HG02610 (cell line): ENCODE measurements around the gene KLHL22.
"Not testable (repeated sequence)": the region's sequence is repeated elsewhere in the genome, so short reads cannot be mapped to it uniquely, and the experiment has no call there.

Experiments used
- ATAC-seq: cut with Tn5 transposase; IDR thresholded peaks from one replicate; pipeline ENCODE4 v1.9.1; 2021; ENCODE audit warnings: mild to moderate bottlenecking, moderate library complexity; ENCODE audit not compliant: unreplicated experiment

KLHL22 gene

DNA sequence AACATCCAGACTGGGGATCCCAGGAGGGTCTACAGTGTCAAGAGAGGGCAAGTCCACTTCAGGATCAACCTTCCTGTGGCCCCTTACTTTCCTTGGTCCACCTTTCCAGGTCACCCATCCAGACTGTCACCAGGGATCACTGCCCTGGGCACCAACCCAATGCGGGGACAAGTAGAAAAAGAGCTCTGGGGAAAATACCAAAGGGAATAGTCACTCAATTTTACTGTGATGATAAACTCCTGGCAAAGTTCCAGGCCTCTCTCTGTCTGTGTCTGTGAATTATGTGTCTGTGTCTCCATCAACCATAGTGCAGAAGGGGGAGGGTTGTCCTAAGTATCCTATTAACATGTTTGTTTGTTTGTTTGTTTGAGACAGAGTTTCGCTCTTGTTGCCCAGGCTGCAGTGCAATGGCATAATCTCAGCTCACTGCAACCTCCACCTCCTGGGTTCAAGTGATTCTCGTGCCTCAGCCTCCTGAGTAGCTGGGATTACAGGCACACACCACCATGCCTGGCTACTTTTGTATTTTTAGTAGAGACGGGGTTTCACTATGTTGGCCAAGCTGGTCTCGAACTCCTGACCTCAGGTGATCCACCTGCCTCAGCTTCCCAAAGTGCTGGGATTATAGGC lies 8.8 kb upstream of the KLHL22 start:
- ATAC-seq, result not testable (repeated sequence)

DNA sequence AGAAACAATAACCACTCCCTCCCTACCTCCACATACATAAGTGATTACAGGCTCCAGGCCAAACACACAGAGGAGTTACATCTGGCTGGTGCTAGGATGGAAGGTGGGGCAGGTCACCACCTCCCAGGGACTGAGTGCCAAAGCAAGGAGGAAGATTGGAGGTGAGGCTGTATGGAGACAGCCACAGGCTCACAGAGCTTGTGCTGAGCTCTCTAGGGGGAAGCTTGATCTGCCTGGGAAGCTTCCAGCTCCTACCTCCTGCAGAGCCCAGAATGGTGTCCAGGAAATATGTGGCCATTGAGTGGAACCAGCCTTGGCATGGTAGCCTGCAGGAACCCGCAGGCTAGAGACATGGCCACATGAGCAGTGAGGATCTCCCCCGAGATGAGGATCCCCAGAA lies 8.2 kb upstream of the KLHL22 start:
- no peak for ATAC-seq

GRCh38 chr22:20499769-20500168 lies 4.2 kb upstream of the KLHL22 start:
- ATAC-seq, result no peak

- ATAC-seq, result no peak
Measured at GRCh38 chr22:20498913-20499312, 3.3 kb upstream of the KLHL22 start.

DNA sequence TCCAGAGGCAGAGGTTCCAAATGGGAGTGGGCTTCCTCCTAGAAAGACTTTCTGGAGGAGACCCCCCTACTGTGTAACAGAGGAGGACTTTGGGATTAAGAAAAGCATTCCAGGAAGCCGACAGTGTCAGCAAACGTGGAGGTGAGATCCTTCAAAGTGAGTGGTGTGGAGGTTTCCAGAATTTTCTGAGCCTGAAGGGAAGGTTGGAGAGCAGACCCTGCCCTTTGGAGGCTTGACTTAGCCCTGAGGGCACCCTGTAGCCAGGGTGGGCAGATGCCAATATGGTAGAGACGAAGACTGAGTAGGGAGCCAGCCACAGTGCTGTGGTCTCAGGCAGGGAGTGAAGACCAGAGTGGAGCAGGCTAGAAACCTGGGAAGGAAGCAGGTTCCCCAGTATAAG lies 1.8 kb upstream of the KLHL22 start:
- ATAC-seq, result no peak

DNA sequence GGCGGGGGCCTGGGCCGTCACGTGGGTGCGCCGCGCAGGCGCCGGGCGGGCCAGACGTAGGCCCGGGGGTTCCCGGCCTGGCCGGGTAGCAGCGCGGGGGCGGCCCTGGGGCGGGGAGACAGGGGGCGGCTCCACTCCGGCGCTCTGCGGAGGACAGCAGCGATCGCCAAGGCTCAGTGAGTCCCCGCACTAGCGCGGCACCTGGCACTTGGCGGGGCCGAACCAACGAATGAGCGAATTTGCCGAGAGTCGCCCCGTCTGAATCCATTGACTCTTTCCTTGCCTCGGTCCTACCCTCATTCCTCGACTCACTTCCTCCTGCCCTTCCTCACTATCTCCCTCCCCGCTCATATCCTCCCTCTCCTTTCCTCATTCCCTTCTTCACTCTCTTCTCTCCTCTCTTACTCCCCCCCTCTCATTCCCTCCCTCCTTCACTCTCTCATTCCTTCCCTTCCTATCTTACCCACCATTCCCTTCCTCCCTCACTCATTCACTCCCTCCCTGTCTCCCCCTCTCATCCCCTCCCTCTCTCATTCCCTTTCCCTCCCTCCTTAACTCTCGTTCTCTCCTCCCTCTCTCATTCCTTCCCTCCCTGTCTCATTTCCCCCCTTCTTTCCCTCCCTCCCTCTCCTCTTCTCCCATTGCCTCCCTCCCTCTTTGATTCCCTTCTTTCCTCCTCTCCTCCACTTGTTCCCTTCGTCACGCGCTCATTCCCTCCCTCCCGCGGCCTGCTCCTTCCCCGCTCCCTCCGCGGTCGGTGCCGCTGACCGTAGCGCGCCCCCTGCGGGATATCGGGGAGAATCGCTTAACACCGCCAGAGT lies 476 bp upstream of the KLHL22 start:
- ATAC-seq, result peak; percentile 74

DNA sequence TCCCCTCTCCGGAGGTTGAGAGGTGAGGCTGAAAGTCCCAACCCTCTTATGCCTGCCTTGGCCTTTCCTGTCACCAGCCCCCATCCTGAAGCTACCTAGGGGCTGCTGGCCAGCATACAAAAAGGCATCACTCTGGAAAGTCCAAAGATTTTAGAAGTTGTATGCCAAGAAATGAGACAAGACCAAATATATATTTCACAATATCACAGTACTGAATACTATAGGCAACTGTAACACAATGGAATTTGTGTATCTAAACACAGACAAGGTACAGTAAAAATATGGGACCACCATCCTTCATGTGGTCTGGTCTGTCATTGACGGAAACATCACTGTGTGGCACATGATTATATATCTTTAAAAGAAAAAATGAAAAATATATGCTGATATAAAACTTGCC lies 4.2 kb downstream of the KLHL22 start:
- no peak for ATAC-seq

GRCh38 chr22:20490941-20491307 lies 4.7 kb downstream of the KLHL22 start:
- no peak for ATAC-seq

GRCh38 chr22:20490183-20490940 lies 5.2 kb downstream of the KLHL22 start:
- ATAC-seq, result no peak

DNA sequence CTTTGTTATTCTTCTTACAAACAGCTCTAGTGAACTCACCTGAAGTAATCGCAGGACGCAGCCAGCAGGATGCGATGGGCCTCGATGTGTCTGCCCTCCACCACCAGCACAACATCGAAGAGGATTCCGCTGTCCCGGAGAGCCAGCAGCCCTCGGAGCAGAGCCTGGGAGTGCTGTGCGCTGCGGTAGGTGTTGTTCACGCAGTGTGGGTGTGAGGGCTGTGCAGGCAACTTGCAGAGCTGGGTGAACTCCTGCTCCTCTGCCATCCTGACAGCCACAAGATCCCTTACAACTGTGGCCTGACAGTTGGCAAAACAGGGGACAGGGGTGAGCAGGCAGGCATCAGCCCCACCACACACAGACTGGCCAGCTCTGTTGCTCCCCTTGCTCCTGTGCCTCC lies 6.6 kb downstream of the KLHL22 start:
- ATAC-seq, result no peak

DNA sequence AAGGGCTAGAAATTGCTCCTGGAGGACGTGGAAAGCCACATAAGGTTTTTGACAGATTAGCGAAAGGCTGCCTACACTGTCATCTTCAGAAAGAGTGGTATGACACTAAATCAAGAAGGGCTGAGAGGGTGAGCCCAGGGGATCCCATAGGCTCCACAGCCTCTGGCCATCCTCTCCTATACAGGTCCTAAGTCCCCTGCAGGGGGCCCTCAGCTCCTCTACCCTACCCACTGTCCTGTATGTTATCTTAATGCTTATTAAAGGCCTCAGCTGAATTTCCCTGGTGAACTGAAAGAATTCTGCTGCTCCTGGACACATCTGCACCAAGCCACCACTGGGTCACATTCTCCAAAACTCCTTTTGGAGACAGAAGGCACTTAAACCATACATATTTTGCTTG lies 7.9 kb downstream of the KLHL22 start:
- no peak for ATAC-seq

DNA sequence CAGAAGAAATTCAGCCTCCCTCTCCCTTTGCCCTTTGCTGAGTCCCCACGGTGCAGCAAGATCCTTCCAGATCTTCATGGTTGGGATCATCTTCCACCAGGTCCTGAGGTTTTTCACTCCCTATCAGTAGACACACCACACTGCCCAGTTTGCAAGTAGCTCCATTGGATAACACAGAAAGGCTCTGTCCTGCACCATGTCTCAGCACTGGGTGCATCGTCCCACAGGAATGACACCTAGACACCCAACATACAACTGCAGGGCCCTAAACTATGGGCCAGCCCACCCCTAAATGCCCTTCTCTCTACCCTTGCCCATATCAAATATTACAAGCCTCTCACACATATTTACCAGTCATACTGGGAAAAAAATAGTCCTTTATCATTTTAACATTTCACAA lies 9.4 kb downstream of the KLHL22 start:
- no peak for ATAC-seq

- no peak for ATAC-seq
Measured at GRCh38 chr22:20484948-20485683, 10.5 kb downstream of the KLHL22 start.

GRCh38 chr22:20483771-20484170 lies 11.8 kb downstream of the KLHL22 start:
- no peak for ATAC-seq

DNA sequence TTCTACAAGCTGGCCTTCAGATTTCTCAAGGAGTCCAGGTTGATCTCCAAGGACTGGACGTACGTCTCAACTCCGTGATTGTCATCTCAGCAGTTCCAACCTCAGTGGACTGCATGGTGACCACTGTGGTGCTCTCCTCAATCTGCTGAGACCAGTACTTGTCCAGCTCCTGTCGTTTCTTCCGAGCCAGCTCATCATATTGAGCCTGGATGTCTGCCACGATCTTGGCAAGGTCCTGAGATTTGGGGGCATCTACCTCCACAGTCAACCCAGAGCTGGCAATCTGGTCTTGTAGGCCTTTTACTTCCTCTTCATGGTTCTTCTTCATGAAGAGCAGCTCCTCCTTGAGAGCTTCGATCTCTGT lies 12.5 kb downstream of the KLHL22 start:
- not testable (repeated sequence) for ATAC-seq

GRCh38 chr22:20479612-20480196 lies 15.9 kb downstream of the KLHL22 start:
- no peak for ATAC-seq

DNA sequence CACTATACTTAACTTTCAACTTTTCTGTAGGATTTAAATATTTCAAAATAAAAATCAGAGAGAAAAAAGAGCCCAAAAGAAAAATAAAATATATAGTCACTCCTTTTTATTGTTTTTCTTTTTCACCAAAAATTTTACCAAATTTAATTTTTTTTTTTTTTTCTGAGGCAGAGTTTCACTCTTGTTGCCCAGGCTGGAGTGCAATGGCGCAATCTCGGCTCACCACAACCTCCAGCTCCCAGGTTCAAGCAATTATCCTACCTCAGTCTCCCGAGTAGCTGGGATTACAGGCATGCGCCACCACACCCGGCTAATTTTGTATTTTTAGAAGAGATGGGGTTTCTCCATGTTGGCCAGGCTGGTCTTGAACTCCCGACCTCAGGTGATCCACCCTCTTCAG lies 17.5 kb downstream of the KLHL22 start:
- not testable (repeated sequence) for ATAC-seq

DNA sequence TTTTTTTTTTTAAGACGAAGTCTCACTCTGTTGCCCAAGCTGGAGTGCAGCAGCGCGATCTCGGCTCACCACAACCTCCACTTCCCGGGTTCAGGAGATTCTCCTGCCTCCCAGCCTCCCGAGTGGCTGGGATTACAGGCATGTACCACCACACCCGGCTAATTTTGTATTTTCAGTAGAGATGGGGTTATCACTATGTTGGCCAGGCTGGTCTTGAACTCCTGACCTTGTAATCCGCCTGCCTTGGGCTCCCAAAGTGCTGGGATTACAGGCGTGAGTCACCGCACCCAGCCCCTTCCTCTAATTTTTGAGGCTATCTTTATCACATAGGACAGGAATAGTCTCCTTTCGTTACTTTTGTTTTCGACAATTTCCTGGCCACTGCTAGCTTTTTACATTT lies 20.0 kb downstream of the KLHL22 start:
- ATAC-seq, result not testable (repeated sequence)

GRCh38 chr22:20475115-20475436 lies 20.5 kb downstream of the KLHL22 start:
- ATAC-seq, result no peak

DNA sequence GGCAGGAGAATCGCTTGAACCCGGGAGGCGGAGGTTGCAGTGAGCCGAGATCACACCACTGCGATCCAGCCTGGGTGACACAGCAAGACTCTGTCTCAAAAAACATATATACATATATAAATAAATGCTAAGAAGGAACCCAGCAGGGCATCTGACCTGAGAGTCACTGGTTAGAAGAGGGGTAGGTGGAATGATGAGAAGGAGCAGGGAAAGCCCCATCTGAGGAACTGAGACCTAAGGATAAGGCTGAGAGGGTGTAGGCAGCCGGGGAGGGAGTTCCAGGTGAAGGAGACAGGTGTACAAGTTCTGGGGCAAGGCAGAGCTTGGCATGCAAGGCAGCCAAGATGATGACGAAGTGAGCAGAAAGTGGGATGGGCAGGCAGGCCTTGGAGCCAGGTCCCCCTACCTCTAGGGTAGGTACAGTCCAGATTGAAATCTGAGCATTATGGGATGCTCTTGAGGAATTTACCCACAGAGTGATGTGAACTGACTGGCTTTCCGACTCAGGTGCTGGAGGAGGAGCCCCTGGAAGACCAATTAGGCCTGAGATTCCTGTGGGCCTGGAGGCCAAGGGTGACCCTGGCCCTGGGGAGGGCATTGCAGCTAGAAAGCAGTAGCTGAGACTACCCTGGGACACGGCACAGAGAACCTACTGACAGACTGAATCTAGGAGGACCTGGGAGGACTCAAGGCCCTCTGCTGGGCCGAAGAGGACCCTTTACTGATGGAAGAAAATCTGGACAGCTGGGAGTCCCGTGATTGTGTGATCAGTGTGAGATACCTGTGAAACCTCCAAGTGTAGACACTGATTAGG lies 22.8 kb downstream of the KLHL22 start:
- ATAC-seq, result no peak
